Retina (tissue), 1 donor: ENCODE data around the gene KHSRP.
A peak's percentile ranks its signal among the peaks of the same experiment; 100 is the strongest.

Source experiments
- DNase-seq: peaks from one replicate; pipeline ENCODE4 v3.0.0-alpha.2; 2016

Gene KHSRP

GRCh38 chr19:6424195-6424938 is at the start of gene KHSRP:
Gene KHSRP, minus strand, starts transcription at chr19:6424811. Its CDS starts 110 bp downstream, at chr19:6424701.
- DNase-seq: no peak

- DNase-seq: no peak
Observed at GRCh38 chr19:6473647-6474046, 49.0 kb upstream of the KHSRP start.

GRCh38 chr19:6472713-6473112 is 48.1 kb upstream of the KHSRP start:
- DNase-seq: no peak

GRCh38 chr19:6471076-6471475 is 46.5 kb upstream of the KHSRP start:
- no peak for DNase-seq

DNA sequence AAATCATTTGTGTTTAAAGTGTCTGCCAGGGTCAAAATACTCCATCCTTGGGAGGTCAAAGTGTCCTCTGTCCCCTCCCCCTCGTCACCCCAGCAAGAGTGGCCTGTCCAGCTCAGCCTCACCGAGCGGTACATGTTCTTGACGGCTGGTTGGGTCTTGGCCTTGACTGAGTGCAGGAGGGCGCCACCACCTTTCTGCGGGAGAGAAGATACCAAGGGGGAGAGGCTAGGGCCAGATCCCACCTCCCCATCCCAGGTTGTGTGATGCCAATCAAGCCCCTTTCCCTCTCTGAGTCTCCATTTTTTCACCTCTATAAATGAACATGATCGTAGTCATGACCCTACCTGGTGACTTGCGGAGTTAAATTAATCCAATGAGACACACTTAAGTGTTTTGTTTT is 45.6 kb upstream of the KHSRP start:
- DNase-seq: no peak

- no peak for DNase-seq
Observed at GRCh38 chr19:6467384-6467783, 42.8 kb upstream of the KHSRP start.

- no peak for DNase-seq
Observed at GRCh38 chr19:6466526-6467248, 42.1 kb upstream of the KHSRP start.

- DNase-seq: no peak
Observed at GRCh38 chr19:6465663-6466062, 41.1 kb upstream of the KHSRP start.

- DNase-seq: no peak
Observed at GRCh38 chr19:6465006-6465405, 40.4 kb upstream of the KHSRP start.

DNA sequence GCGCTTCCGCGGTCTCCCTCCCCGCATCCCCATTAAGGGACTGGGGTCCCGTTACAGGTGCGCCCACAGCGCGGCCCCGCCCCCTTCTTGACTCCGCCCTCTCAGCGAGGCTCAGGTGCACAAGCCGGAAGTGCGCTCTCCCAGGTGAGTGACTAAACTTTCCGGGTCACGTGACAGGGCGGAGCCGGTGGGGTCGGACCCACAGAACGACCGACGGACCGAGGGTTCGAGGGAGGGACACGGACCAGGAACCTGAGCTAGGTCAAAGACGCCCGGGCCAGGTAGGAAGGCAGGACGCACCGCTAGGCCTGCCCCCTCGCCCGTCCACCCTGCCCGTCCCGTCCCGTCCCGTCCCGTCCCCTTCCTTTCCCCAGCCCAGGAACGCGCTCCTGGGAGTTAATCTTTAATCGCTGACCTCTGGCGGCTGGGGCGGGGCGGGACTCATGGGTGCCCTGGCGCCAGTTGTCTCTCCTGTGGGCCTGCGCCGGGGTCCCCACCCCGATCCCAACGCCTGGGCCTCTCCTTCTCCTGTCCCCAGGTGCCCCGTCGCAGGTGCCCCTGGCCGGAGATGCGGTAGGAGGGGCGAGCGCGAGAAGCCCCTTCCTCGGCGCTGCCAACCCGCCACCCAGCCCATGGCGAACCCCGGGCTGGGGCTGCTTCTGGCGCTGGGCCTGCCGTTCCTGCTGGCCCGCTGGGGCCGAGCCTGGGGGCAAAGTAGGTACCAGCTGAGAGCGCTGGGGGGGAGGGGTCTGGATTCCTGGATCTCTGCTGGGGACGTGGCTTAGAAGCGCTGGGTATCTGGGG is 39.7 kb upstream of the KHSRP start, which contains the start of gene CRB3:
Gene CRB3 (plus strand): TSS at position 202 of the 804 bp plus-strand sequence. CDS start 431 bp downstream, at position 633.
- no peak for DNase-seq

DNA sequence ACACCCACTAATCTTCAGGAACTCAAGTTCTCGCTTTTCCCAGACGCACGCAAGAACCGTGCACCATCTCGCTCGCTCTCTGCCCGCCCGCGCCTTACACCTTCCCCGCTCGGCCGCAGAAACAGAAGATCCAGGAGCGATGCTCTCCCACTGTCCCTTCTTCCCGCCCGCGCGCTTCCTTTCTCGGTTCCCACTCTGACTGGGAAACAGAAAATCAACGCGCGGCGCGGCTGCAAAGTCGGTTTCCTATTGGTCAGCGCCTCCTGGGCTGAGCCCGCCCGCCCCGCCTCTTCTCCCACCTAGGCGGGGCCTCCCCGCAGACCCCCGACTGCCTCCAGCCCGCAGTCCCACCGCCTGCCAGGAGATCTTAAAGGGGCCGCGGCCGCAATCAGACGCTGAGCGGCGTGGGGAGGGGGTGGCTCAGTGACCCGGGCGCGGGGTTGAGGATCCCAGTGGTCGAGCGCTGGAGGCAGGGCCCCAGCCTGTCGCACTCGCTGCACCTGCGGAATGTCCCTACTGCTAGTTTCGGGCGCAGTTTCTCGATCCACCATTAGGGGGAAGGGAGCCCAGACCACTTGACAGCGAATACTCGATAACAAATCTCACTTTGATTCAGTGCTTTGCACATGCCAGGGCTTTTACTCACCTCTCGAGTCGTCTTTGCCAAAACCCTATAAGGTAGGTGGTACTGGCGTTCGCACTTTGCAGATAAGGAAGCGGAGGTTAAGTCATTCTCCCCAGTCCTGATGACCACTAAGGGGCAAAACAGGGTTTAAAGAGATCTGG is 35.7 kb upstream of the KHSRP start:
- peak; percentile 98 for DNase-seq

GRCh38 chr19:6459262-6460098 is 34.9 kb upstream of the KHSRP start, which contains the start of gene SLC25A23:
Gene SLC25A23, minus strand, starts transcription at chr19:6459792. Its CDS starts 164 bp downstream, at chr19:6459628.
- peak; percentile 28 for DNase-seq

DNA sequence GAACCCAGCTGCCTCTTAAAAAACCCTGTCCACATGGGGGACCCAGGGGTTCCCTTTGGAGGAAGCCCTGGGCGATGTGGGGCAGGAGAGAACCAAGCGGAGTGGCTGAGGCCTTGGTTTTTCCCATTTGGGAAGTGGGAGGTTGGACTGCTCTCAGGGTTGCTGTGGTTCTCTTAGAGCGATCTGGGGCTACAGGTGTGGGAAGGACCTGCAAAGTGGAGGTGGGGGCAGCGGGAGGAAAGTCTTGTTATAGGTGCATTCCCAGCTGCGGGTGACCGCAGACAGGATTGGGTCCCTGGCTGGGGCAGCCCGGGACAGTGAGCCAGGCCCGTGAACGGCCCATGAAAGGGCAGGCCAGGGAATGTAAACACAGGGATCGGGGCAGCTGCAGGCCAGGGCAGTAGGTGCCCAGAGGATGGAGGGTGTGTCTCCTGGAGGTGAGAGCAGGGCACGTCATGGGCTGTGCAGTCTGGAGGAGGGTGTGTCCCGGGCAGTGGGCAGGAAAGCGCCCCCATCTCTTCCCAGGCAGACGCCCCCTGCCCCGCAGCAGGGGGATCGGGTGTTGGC is 34.2 kb upstream of the KHSRP start:
- no peak for DNase-seq

DNA sequence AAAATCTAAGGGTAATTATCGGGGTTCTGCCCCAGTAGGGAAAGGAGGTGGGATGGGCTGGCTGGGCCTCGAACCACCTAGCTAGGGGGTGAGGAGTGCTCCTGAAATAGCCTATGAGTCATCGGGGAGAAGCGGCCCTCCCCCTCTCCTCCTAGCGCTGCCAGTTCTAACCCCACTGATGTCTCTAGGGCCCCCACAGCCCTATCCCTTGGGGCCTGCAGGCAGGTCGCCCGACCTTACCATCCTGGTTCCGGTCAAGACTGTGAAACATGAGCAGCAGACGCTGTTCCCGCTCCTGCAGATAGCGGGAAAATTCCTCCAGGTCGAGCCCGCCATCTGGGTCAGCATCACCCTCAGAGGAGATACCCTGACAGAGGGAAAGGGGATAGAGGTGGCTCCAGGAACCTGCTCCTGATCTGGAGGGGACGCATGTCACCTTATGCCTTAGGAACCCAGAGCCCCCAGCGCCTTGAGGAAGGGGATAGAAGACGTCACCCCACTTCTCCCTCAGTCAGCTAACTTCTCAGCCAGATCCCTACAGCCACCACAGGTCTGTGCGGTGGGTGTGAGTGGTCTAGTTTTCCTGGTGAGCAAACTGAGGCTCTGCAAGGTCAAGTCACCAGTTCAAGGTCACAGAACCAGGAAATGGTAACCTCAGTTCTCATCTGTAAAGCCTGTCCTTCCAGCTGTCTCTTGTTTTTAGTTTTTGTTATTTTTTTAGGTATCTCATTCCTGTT is 33.5 kb upstream of the KHSRP start:
- DNase-seq: no peak

GRCh38 chr19:6455924-6456323 is 31.3 kb upstream of the KHSRP start:
- no peak for DNase-seq

DNA sequence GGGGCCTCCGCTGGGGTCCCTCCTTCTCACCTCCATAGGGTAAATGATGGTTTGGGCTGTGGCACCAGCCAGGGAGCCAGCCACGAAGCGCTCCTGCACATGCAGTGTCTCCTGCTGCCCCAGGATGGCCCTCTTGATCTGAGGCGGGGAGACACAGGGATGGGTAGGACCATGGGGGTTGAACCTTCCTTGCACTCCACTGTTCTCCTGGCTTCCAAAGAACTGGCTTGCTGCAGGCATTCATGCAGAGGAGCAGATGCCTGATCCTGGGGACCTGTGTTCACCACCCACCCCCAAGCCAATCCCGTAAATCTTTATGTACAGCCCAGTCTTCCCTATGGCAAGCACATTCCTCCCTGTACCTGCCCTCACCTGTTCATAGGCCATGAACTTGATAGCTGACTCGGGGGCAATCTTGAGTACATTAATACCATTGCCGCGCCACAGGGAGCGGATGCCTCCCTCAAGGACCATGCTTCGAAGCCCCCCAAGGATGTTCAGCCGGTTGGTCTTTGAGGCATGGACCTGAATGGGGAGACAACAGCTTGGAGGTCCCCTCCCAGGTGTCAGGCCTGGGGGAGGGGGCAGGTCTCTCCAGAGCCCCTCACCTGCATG is 29.4 kb upstream of the KHSRP start:
- DNase-seq: no peak

- no peak for DNase-seq
Observed at GRCh38 chr19:6452899-6453298, 28.3 kb upstream of the KHSRP start.

- no peak for DNase-seq
Observed at GRCh38 chr19:6452223-6452614, 27.6 kb upstream of the KHSRP start.

GRCh38 chr19:6451583-6452222 is 27.1 kb upstream of the KHSRP start:
- no peak for DNase-seq
